ENCODE data around the gene RBFOX1. TPM values are rescaled to one million over a fixed set of nuclear protein-coding genes. Genes with fewer than 3 reads are reported as not detected.

The RBFOX1 gene
- total RNA-seq, 1 experiment from 2014 or later: not detected

DNA sequence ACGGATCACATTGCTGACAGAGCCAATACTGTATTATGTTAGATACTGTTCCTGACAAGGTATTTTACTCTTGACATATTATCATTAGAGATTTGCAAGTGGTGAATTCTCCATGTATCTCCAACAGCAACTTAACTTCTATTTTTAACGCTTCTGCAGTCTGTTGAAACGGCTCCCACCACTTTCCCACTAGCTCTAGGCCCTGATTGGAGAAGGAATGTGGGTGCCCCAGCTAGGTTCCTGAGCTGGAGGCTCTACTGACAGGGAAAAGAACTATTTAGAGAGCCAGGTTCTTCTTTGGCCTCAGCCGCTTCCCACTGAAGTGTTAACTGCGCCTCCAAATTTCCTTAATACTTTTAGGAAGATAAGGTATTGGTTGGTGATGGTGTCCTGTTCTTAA is 191.8 kb downstream of the RBFOX1 start:
- Histone ChIP-seq H3K9ac (ENCODE audit: low read length) (no peak overlapping the region), H3K4me3 (replicated peaks in 1 of 2; ENCODE audit: low read depth in 1 of 2, low read length in 2 of 2) (no peak overlapping the region), H2AFZ (ENCODE audit: low read depth, low read length, poor library complexity, severe bottlenecking) (no peak overlapping the region), H3K4me1 (ENCODE audit: control insufficient read depth in 1 of 2, insufficient read depth in 2 of 2, low read length in 2 of 2) (no peaks in the 10 kb centered on the region), H3K36me3 (ENCODE audit: control insufficient read depth in 1 of 2, insufficient read depth in 2 of 2, low read length in 2 of 2) (no peaks in the 10 kb centered on the region), H4K20me1 (ENCODE audit: insufficient read depth) (no peaks in the 10 kb centered on the region), H3K27ac (ENCODE audit: low read depth, low read length) (no peak overlapping the region), H3K27me3 (ENCODE audit: insufficient read depth, low read length) (no peaks in the 10 kb centered on the region), H3K9me3 (ENCODE audit: control insufficient read depth in 1 of 2, insufficient read depth in 1 of 2, low read depth in 1 of 2, low read length in 2 of 2) (peaks cover 7 to 24% of the 10 kb centered on the region in 2 experiments; a peak in 2 of 4 replicates), H3K79me2 (ENCODE audit: insufficient read depth, low read length) (no peaks in the 10 kb centered on the region), H3K4me2 (ENCODE audit: low read length) (no peak overlapping the region), H3K9me2 (ENCODE audit: insufficient read depth) (no peaks in the 10 kb centered on the region)
- ChIA-PET RAD21 (ENCODE audit: low non-redundant PET in 1 of 2, low total read pairs in 2 of 2, uncharacterized antibody in 2 of 2, unreplicated experiment in 2 of 2) (no interaction called here), POLR2A (no interaction called here), CTCF (no interaction called here)
- no peak for ATAC-seq
- no peak for DNase-seq (ENCODE audit: low read depth, low spot score)
- no TSS peak for BruUV-seq (replicated peaks)
- intact Hi-C loops (cut with micrococcal nuclease): no loop called here
- TF ChIP-seq SP1 (IDR thresholded peaks at IDR 0.05; ENCODE audit: low read depth) (no peak), EZH2phosphoT487 (IDR thresholded peaks at IDR 0.05; ENCODE audit: borderline replicate concordance) (no peak), EGR1 (IDR thresholded peaks at IDR 0.05; ENCODE audit: low read depth) (no peak), SRF (IDR thresholded peaks at IDR 0.05; ENCODE audit: low read depth) (no peak), ELF1 (IDR thresholded peaks at IDR 0.05; ENCODE audit: borderline replicate concordance, low read depth) (no peak), JUND (IDR thresholded peaks at IDR 0.05) (no peak)
- TF ChIP-seq, protein P1, sequence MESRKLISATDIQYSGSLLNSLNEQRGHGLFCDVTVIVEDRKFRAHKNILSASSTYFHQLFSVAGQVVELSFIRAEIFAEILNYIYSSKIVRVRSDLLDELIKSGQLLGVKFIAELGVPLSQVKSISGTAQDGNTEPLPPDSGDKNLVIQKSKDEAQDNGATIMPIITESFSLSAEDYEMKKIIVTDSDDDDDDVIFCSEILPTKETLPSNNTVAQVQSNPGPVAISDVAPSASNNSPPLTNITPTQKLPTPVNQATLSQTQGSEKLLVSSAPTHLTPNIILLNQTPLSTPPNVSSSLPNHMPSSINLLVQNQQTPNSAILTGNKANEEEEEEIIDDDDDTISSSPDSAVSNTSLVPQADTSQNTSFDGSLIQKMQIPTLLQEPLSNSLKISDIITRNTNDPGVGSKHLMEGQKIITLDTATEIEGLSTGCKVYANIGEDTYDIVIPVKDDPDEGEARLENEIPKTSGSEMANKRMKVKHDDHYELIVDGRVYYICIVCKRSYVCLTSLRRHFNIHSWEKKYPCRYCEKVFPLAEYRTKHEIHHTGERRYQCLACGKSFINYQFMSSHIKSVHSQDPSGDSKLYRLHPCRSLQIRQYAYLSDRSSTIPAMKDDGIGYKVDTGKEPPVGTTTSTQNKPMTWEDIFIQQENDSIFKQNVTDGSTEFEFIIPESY (IDR thresholded peaks at IDR 0.05; ENCODE audit: extremely low read depth, insufficient replicate concordance, low read length): no peak
- TF ChIP-seq, protein P2, sequence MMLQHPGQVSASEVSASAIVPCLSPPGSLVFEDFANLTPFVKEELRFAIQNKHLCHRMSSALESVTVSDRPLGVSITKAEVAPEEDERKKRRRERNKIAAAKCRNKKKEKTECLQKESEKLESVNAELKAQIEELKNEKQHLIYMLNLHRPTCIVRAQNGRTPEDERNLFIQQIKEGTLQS (IDR thresholded peaks at IDR 0.05): no peak

DNA sequence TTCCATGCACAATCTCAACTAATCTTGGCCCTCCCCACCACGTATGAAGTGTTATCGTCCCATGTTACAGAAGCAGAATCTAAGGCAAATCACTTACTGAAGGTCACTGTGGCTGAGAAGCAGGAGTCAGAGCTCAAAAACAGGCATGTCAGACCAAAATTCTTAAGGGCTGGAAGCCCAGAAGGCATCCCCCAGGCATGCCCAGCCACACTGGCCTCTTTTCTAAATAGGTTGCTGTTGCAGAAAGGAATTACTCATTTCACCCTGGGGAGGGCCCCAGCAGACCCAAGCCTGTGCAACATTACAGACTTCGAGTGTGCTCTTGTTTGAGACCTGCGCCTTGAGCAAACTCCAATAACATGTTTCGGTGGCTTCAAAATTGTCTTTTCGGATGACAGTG is 194.1 kb downstream of the RBFOX1 start:
- ChIA-PET POLR2A (no interaction called here), RAD21 (ENCODE audit: low non-redundant PET in 1 of 2, low total read pairs in 2 of 2, uncharacterized antibody in 2 of 2, unreplicated experiment in 2 of 2) (no interaction called here), CTCF (no interaction called here)
- no peaks in the 10 kb centered on the region for H3K79me2 ChIP-seq (ENCODE audit: insufficient read depth, low read length)
- no peak for DNase-seq (ENCODE audit: low read depth, low spot score)
- H4K20me1 ChIP-seq (ENCODE audit: insufficient read depth): no peaks in the 10 kb centered on the region
- H3K4me2 ChIP-seq (ENCODE audit: low read length): no peak overlapping the region
- no TSS peak for BruUV-seq (replicated peaks)
- no peaks in the 10 kb centered on the region for H3K4me1 ChIP-seq (ENCODE audit: control insufficient read depth in 1 of 2, insufficient read depth in 2 of 2, low read length in 2 of 2)
- H3K4me3 ChIP-seq (replicated peaks in 1 of 2; ENCODE audit: low read depth in 1 of 2, low read length in 2 of 2): no peak overlapping the region
- no peak overlapping the region for H3K9ac ChIP-seq (ENCODE audit: low read length)
- no peak overlapping the region for H2AFZ ChIP-seq (ENCODE audit: low read depth, low read length, poor library complexity, severe bottlenecking)
- no peak for ATAC-seq
- no peak overlapping the region for H3K27ac ChIP-seq (ENCODE audit: low read depth, low read length)
- H3K27me3 ChIP-seq (ENCODE audit: insufficient read depth, low read length): no peaks in the 10 kb centered on the region
- no peaks in the 10 kb centered on the region for H3K36me3 ChIP-seq (ENCODE audit: control insufficient read depth in 1 of 2, insufficient read depth in 2 of 2, low read length in 2 of 2)
- no peaks in the 10 kb centered on the region for H3K9me2 ChIP-seq (ENCODE audit: insufficient read depth)
- intact Hi-C loops (cut with micrococcal nuclease): no loop called here
- peaks cover 2 to 17% of the 10 kb centered on the region in 2 experiments; a peak in 2 of 4 replicates for H3K9me3 ChIP-seq (ENCODE audit: control insufficient read depth in 1 of 2, insufficient read depth in 1 of 2, low read depth in 1 of 2, low read length in 2 of 2)
- TF ChIP-seq FOSL1 (IDR thresholded peaks at IDR 0.05; ENCODE audit: low read depth) (no peak), ZNF274 (IDR thresholded peaks at IDR 0.05; ENCODE audit: low read depth, low read length) (no peak), POLR2A (IDR thresholded peaks at IDR 0.05; ENCODE audit: borderline replicate concordance, extremely low read depth, insufficient read depth, insufficient read length) (no peak), YY1 (IDR thresholded peaks at IDR 0.05; ENCODE audit: extremely low read depth, insufficient replicate concordance, low read depth, low read length) (no peak), TCF7L2 (IDR thresholded peaks at IDR 0.05; ENCODE audit: borderline replicate concordance, extremely low read depth, insufficient read depth, insufficient read length) (no peak), CEBPB (IDR thresholded peaks at IDR 0.05; ENCODE audit: low read depth) (no peak)
- TF ChIP-seq, protein P3, sequence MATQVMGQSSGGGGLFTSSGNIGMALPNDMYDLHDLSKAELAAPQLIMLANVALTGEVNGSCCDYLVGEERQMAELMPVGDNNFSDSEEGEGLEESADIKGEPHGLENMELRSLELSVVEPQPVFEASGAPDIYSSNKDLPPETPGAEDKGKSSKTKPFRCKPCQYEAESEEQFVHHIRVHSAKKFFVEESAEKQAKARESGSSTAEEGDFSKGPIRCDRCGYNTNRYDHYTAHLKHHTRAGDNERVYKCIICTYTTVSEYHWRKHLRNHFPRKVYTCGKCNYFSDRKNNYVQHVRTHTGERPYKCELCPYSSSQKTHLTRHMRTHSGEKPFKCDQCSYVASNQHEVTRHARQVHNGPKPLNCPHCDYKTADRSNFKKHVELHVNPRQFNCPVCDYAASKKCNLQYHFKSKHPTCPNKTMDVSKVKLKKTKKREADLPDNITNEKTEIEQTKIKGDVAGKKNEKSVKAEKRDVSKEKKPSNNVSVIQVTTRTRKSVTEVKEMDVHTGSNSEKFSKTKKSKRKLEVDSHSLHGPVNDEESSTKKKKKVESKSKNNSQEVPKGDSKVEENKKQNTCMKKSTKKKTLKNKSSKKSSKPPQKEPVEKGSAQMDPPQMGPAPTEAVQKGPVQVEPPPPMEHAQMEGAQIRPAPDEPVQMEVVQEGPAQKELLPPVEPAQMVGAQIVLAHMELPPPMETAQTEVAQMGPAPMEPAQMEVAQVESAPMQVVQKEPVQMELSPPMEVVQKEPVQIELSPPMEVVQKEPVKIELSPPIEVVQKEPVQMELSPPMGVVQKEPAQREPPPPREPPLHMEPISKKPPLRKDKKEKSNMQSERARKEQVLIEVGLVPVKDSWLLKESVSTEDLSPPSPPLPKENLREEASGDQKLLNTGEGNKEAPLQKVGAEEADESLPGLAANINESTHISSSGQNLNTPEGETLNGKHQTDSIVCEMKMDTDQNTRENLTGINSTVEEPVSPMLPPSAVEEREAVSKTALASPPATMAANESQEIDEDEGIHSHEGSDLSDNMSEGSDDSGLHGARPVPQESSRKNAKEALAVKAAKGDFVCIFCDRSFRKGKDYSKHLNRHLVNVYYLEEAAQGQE (IDR thresholded peaks at IDR 0.05; ENCODE audit: low read depth): no peak
- TF ChIP-seq, protein P2 (IDR thresholded peaks at IDR 0.05): no peak
- TF ChIP-seq, protein P4, sequence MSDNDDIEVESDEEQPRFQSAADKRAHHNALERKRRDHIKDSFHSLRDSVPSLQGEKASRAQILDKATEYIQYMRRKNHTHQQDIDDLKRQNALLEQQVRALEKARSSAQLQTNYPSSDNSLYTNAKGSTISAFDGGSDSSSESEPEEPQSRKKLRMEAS (IDR thresholded peaks at IDR 0.05): no peak
